ENCODE results near the gene IFNL4. TPM values are rescaled to one million over a fixed set of nuclear protein-coding genes. Genes with fewer than 3 reads are reported as not detected.

IFNL4 gene
- total RNA-seq (2022) (not detected in 2 replicates), Bru-seq, nascent RNA (not detected), BruChase-seq, experiment 1, labeled RNA remaining after a 6-hour chase (not detected), BruChase-seq, experiment 2, labeled RNA remaining after a 2-hour chase (not detected)
- long read RNA-seq, result 0 reads

GRCh38 chr19:39248806-39249205 lies at the start of gene IFNL4:
IFNL4 (minus strand) TSS chr19:39248856.
- H3K27ac Mint-ChIP-seq (ENCODE audit: unreplicated experiment), result no peak within 1 kb of the TSS
- no peak for DNase-seq
- H3K4me3 Mint-ChIP-seq (ENCODE audit: low read depth, unreplicated experiment), result no peak within 1 kb of the TSS
- intact Hi-C loops (cut with micrococcal nuclease; ENCODE audit: unreplicated experiment), result no loop called here
- TF ChIP-seq CTCF (IDR thresholded peaks at IDR 0.05; ENCODE audit: unreplicated experiment), result no peak
- no peaks in the 10 kb centered on the region for H3K36me3 Mint-ChIP-seq (ENCODE audit: insufficient read depth, unreplicated experiment)
- H3K9me3 Mint-ChIP-seq (ENCODE audit: low read depth, unreplicated experiment), result no peaks in the 10 kb centered on the region
- CTCF ChIA-PET, result no interaction called here
- no TSS peak for BruUV-seq (replicated peaks)
- H3K27me3 Mint-ChIP-seq (ENCODE audit: unreplicated experiment), result peaks cover 82% of the 10 kb centered on the region
- H3K4me1 Mint-ChIP-seq (ENCODE audit: low read depth, unreplicated experiment), result no peaks in the 10 kb centered on the region

- no peaks in the 10 kb centered on the region for H3K36me3 Mint-ChIP-seq (ENCODE audit: insufficient read depth, unreplicated experiment)
- CTCF ChIA-PET, result interaction anchor here (0.5 to 0.6 kb wide), 2 partner anchors 8 to 176 kb away, joined by 3 read pairs; no protein-coding TSS in a partner anchor
- intact Hi-C loops (cut with micrococcal nuclease; ENCODE audit: unreplicated experiment), result no loop called here
- BruUV-seq (replicated peaks), result no TSS peak
- H3K27me3 Mint-ChIP-seq (ENCODE audit: unreplicated experiment), result peaks cover 65% of the 10 kb centered on the region
- no peak for TF ChIP-seq CTCF (IDR thresholded peaks at IDR 0.05; ENCODE audit: unreplicated experiment)
- no peaks in the 10 kb centered on the region for H3K9me3 Mint-ChIP-seq (ENCODE audit: low read depth, unreplicated experiment)
- peaks cover under 1% of the 10 kb centered on the region for H3K4me1 Mint-ChIP-seq (ENCODE audit: low read depth, unreplicated experiment)
- no peak overlapping the region for H3K27ac Mint-ChIP-seq (ENCODE audit: unreplicated experiment)
- no peak overlapping the region for H3K4me3 Mint-ChIP-seq (ENCODE audit: low read depth, unreplicated experiment)
- DNase-seq, result no peak
Observed at GRCh38 chr19:39297931-39298634, 49.4 kb upstream of the IFNL4 start.

- TF ChIP-seq CTCF (IDR thresholded peaks at IDR 0.05; ENCODE audit: unreplicated experiment), result no peak
- no peaks in the 10 kb centered on the region for H3K4me1 Mint-ChIP-seq (ENCODE audit: low read depth, unreplicated experiment)
- H3K27me3 Mint-ChIP-seq (ENCODE audit: unreplicated experiment), result peaks cover 67% of the 10 kb centered on the region
- no TSS peak for BruUV-seq (replicated peaks)
- no peak for DNase-seq
- no peaks in the 10 kb centered on the region for H3K36me3 Mint-ChIP-seq (ENCODE audit: insufficient read depth, unreplicated experiment)
- H3K9me3 Mint-ChIP-seq (ENCODE audit: low read depth, unreplicated experiment), result no peaks in the 10 kb centered on the region
- CTCF ChIA-PET, result interaction anchor here (0.6 to 1.3 kb wide), 4 partner anchors 9 to 260 kb away, joined by 3 to 4 read pairs (median 4); no protein-coding TSS in a partner anchor
- H3K27ac Mint-ChIP-seq (ENCODE audit: unreplicated experiment), result no peak overlapping the region
- intact Hi-C loops (cut with micrococcal nuclease; ENCODE audit: unreplicated experiment), result no loop called here
- no peak overlapping the region for H3K4me3 Mint-ChIP-seq (ENCODE audit: low read depth, unreplicated experiment)
Observed at GRCh38 chr19:39296906-39297305, 48.2 kb upstream of the IFNL4 start.

GRCh38 chr19:39296055-39296645 lies 47.5 kb upstream of the IFNL4 start, which contains the start of gene IFNL1:
IFNL1 (plus strand) TSS chr19:39296407; CDS start chr19:39296422, 15 bp downstream.
- Mint-ChIP-seq H3K9me3 (ENCODE audit: low read depth, unreplicated experiment) (no peaks in the 10 kb centered on the region), H3K4me3 (ENCODE audit: low read depth, unreplicated experiment) (no peak within 1 kb of the TSS), H3K27me3 (ENCODE audit: unreplicated experiment) (peaks cover 72% of the 10 kb centered on the region), H3K4me1 (ENCODE audit: low read depth, unreplicated experiment) (no peaks in the 10 kb centered on the region), H3K27ac (ENCODE audit: unreplicated experiment) (no peak within 1 kb of the TSS), H3K36me3 (ENCODE audit: insufficient read depth, unreplicated experiment) (no peaks in the 10 kb centered on the region)
- DNase-seq, result peak; percentile 56
- CTCF ChIA-PET, result interaction anchor here (0.6 to 1.3 kb wide), 2 partner anchors 9 to 44 kb away, joined by 3 to 4 read pairs; no protein-coding TSS in a partner anchor
- no TSS peak for BruUV-seq (replicated peaks)
- TF ChIP-seq CTCF (IDR thresholded peaks at IDR 0.05; ENCODE audit: unreplicated experiment), result no peak
- intact Hi-C loops (cut with micrococcal nuclease; ENCODE audit: unreplicated experiment), result no loop called here

All from Calu3 (cell line).